ENCODE results near the gene ZBTB46.
"Not testable (repeated sequence)": the region's sequence is repeated elsewhere in the genome, so short reads cannot be mapped to it uniquely, and the experiment has no call there.

The ZBTB46 gene

DNA sequence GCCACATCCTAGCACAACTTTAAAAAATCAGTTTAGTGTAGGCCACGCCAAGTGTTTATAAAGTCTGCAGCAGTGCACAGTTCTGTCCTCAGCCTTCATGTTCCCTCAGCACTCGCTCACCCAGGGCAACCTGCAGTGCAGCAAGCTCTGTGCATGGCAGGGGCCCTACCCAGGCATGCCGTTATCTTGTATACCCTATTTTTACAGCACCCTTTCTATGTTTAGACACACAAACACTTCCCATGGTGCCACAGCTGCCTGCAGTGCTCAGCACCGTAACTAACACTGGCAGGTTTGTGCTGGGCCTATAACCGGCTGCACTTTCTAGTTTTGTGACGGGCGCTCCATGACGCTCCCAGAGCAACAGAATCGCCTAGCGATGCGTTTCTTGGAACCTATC lies 43.8 kb downstream of the ZBTB46 start:
- DNase-seq = no peak

DNA sequence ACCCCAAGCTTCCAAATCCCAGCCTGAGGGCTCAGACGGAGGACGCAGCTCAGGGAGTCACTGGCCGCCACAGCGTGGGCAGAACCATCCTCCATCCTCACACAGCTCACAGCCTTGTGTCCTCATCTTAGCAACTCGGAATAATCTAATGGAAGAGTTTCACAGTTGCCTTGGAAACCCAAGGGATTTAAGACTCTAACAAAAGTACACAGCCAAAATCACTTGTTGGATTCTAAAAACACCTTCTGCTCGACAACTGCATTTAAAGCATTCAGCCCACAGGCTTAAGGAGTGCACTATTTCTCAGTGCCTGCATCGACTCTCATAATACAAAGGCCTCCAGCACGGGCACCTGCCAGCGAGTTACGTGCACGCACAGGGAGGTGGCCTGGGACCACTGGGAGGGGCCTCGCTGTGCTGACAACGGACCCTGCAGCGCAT lies 45.4 kb downstream of the ZBTB46 start:
- DNase-seq = peak in 1 of 3 experiments; percentile 52

DNA sequence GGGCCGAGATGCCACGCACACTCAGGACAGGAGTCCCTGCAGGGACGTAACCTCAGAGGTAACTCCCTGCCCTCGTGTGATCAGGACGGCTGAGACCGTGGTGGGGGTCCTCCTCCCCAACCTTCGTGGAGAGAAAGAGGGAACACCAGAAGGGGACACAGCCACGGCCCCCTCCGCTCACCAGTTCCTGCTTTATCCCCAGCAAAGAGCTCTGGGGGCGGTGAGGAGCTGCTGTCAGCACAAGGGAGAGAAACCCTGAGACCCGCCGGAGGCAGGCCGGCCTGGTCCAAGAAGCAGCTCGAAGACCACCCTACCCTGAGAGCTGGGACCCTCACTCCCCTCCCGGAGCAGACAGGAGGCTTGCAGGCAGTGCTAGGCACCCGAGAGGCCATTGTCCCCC lies 47.1 kb downstream of the ZBTB46 start:
- no peak for DNase-seq

DNA sequence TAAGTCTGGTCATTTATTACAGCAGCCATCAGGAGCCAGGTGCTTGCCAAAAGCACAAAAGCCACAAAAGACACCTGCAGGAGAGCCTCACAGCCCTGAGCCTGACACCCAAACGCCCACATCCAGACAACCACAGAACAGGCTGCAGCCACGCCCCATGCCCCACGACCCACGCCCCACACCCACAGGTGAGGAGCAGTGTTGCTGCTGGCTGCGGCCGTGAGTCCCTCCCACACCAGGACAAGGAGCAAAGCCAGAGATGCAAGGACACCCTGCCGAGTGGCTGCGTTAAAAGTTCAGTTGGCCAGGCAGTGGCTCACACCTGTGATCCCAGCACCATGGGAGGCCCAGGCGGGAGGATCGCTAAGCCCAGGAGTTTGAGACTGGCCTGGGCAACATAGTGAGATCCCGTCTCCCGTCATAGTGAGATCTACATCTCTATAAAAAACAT lies 48.5 kb downstream of the ZBTB46 start:
- DNase-seq = peak in 1 of 3 experiments; percentile 11

DNA sequence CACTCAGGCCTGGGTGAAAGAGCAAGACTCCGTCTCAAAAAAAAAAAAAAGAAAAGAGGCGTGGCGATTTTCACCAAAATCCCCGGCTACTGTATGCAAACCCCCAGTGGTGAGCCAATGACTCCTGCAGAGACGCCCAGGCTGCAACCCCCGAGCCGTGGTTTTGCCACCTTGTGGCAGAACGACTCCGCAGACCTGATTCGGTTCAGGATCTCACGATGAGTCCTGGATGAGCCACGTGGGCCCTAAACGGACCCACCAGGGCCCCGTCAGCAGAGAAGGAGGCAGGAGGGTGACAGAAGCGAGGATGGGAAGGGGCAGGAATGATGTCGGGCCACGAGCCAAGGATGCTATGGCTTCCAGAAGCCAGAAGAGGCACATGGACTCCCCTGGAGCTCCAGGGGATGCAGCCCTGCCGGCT lies 49.0 kb downstream of the ZBTB46 start:
- no peak for DNase-seq

DNA sequence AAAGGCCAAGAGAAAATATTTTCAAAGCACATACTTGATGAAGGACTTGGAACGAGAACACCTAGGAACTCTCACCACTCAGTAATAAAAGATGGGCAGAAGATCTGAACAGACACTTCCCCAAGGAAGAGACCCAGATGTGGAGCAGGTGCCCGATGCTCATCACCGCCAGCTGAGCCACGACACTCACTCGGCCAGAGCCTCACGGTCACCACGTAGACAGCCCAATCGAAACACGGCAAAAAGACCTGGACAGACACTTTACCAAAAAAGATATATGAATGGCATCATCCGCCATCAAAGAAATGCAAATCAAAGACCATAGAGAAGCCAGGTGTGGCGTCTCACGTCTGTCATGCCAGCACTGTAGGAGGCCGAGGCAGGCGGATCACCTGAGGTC lies 49.9 kb downstream of the ZBTB46 start:
- no peak for DNase-seq

DNA sequence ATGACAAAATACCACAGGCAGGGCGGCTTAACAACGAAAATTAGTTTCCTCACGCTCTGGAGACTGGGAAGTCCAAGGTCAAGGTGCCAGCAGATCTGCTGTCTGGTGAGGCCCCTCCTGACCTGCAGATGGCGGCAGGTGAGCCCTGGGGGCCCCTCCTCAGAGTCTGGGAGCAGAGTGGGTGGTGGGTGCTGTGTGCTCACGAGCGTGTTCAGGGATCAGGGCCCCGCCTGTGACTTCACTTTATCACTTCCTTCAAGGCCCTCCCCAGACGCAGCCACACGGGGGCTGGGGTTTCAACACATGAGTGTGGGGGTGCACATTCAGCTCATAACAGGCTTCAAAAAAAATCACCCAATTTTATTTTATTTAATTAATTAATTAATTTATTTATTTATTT lies 52.2 kb downstream of the ZBTB46 start:
- DNase-seq = no peak

DNA sequence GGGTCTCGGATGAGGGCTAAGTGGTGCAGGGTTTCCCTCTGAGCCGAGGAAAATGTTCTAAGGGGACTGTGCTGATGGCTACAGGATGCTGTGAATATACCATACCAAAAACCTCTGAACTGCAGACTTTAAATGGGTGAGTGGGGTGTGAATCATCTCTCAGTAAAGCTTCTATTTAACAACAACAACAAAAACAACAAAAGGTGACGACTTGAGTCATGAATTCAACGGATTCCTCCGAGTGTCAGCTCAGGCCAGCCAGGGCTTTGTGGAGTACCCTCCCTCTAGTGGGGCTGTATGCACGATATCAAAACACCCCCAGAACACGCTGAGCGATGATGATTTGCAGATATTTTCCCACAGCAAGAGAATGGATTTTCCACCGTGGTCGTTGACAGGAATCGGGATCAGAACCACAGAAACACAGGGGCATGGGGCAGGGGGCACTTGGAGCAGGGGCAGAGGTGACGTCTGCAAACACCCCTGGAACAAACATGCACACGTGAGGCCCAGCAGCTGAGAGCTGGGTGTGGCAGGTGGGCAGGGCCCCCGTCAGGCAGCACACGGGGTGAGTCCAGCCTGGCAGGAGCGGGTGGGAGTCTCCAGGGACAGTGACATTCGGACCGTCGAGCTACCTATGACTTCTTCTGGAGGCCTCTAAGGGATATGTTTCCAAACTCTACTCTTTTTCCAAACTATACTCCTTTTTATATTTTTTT lies 52.9 kb downstream of the ZBTB46 start:
- no peak for DNase-seq

DNA sequence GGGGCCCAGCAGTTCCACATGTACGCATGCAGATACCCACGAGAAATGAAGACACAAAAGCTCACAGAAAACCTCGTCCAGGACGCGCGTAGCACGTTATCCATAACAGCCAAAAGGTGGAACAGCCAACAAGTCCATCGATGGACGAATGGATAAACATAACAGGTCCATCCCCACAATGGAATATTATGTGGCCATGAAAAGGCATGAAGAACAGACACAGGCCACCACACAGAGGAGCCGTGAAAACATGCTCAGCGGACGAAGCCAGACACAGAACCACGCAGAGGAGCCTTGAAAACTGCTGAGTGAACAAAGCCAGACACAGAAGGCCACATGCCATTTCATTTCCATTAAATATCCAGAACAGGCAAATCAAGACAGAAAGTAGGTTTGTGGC lies 53.5 kb downstream of the ZBTB46 start:
- DNase-seq = no peak

DNA sequence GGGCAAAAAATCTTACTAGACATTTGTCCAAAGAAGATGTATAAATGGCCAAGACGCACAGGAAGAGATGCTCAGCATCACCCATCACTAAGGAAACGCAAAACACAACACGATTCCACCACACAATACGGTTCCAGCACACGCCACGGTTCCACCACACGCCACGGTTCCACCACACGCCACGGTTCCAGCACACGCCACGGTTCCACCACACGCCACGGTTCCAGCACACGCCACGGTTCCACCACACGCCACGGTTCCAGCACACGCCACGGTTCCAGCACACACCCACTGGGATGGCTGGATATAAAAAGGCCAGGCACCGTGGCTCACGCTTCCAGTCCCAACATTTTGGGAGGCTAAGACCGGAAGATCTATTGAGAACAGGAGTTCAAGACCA lies 54.2 kb downstream of the ZBTB46 start:
- DNase-seq = not testable (repeated sequence)

DNA sequence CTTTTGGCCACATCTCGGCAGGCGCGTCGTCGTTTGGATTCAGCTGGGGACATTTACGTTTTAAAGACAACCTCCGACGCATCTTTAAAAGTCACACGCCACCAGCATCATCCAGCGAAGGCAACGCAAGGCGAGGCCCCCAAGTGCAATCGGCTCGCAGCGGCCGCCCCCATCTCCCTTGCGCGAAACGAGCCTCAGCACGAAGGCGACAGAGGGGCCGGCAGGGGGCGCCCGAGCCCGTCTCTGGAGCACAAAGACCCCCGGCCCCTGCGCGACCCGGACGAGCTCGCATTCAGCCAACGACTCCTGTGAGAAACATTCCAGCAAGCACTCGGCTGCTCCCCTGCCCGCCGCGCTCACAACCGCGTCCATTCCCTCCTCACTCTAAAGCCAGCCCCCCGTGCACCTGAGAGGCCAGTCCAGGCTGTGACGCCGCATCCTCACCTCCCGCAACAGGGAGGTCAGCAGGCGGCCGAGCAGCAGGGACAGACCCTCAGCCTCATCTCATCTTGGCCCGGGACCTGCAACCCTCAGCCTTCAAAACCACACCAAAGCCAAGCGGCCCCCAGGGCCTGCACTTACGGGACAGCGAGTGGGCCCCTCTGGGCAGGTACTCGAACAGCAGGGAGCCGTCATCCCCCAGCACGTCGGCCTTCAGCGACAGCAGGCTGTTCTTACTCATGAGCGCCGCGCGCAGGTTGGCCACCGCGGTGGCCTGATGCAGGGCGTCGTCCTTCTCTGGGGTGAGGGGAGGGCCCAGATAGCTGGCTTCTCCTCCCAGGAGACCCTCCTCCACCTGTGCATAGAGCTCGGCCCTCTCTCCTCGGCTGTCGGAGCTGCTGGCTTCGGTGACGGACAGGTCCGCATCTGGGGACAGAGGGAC lies 55.7 kb downstream of the ZBTB46 start:
- DNase-seq = no peak

DNA sequence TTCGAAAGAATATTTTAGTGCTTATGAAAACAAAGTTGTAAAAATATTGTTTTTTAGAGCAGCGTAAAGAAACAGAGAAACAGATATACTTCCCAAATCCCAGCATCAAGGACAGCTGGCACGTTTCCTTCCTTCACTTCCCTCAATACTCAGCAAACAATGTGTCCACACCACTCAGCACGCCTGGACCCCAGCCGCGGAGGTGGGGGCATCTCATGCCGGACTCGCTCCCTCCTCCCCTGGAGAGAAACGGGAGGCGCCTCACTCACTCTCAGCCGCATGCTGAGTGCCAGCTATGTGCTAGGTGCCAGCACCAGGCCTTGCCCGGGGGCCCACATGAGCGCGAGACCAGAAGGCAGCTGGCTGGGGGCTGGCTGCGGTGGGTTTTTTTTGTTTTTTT lies 56.8 kb downstream of the ZBTB46 start:
- DNase-seq = no peak

DNA sequence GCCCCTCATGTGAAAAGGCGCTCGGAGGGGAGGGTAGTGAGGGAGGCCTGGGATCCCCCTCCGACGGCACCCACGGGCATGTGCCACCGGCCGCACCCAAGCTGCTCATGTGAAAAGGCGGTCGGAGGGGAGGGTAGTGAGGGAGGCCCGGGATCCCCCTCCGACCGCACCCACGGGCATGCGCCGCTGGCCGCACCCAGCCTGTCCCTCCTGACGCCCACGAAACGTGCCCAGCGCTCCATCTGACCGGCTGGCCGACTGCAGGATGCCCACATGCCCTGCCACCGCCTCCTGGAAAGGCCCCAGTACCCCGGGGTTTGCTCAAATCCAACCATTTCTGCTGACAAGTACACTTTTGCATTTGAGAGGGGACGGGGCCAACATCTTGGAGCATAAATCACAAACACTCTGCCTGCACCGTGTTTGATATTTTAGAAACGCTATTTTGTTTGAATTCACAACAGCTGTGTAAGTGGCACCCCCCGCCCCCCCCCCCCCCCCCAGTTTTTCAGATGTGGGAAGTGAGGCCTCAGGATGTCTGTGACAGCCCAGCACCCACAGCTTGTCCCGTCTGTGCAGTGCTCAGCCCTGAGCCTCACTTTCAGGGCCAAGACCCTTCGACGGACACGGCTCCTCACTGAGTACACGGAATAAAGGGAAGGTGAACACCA lies 57.4 kb downstream of the ZBTB46 start:
- DNase-seq = no peak

DNA sequence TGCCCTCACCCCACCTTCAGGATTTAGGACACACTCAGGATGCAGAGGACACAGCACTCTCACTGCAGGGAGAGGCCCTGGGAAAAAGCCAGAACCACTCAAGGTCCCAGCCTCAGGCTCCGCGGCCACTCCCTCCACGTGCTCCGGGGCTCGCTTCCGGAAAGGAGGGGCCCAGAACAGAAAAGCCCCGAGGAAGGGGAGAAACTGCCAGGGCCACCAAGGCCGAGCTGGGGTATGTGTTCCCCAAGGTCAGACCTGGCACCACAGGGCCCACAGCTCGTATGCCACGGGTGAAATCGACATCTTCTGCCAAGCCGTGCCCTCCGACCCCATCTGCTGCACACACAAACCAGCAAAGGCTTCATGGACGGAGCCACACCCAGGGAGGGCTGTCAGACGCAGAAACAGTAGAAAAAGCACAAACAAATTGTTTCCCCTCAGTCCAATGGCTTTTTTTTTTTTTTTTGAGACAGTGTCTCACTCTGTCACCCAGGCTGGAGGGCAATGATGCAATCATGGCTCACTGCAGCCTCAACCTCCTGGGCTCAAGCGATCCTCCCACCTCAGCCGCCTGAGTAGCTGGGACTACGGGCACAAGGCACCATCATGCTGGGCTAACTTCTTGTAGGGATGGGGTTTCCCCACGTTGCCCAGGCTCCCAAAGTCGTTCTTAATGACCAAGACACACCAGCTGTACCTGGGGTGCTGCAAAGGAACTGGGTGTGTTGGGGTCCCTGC lies 58.1 kb downstream of the ZBTB46 start:
- no peak for DNase-seq

DNA sequence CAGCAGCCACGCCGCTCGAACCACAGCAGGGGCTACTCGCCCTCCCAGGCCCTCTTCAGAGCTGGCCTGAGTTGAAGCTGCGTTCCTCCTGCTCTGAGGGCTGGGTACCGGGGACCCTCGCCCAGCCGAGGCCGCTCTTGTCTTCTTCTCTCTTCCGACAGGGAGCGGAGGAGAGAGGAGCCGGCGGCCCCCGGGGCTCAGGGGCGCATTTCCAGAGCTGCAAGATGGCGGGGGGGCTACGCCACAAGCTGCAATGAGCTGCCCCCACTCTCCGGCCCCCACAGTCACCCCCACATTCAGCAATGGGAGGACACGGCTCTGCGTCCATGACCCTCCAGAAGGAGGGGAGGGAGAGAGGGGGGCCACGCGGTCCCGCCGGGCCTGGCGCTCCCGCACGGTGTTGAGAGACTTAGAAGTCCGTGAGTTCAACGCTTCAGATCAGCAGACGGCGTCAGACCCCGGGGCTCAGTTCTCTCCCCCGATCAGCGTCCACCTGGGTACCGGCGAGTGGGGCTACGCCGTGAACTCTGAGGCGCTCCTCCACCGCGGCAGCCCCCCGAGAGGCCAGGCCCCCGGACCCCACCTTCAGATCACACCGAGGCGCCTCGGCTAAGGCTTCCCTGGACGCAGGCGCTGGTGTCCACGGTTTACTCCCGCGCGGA lies 59.9 kb downstream of the ZBTB46 start:
- no peak for DNase-seq

DNA sequence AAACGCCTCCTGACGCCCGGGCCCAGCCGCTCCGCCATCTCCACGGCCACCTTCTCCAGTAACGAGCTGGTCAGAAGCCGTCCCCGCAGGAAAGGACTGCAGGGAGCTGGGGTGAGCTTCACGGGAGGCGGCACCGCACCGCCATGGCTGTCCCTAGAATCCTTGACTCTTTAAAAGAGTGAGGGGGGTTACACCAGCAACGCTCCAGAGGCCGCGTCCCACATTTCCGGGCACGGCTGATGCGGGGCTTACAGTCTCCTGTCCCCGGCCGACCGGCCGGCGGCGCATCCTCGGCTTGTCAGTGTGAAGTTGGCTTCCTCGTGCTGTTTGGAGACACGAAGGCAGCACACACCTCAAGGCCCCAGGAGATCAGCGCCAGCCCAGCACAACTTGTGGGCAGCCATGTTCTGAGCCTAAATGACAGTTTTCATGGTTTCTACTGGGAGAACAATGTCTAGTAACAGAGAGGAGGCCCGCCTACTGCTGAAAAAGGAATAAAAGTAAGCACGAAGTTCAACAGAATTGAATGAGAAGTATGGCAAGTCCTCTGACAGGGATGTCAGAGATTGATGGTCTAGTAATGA lies 61.1 kb downstream of the ZBTB46 start:
- no peak for DNase-seq

DNA sequence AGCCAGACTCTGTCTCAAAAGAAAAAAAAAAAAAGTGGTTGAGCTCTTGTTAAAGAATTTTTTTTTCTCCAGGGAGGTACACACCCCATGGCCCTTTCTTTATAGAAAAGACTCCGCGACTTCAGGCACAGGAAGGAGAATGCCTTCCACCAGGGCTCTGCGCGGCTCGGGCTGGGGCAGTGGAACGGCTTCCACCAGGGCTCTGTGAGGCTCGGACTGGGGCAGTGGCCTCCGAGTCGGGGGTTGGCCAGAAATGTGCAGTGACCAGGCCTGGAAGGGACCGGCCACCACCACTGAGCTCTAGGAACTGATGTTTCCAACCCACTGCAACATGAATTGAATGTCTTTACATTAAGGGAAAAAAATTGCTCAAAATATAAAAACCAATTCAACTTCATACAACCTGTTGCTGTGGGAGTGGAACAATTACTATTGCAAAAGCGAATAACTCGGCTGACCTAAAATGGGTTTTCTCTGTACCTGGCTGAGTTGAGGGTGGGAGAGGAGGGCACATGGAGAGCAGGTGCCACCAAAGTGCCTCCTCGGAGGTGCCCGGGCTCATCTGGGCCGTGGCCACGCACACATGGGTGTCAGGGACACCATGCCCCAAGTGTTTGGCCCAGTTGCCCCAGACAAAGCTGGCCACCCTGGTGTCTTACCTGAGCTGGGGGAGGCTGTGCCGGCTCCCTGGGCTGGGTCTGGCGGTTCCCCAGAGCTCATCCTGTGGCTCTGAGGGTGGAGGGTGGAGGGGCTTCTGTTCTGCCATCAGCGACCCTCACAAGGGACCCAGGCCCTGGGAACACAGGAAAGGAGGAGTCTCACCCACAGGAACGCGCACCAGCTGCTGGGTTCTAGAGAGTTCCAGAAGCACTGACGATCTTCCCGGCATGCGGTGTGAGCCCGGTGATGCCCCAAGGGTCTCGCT lies 62.2 kb downstream of the ZBTB46 start:
- DNase-seq = no peak

DNA sequence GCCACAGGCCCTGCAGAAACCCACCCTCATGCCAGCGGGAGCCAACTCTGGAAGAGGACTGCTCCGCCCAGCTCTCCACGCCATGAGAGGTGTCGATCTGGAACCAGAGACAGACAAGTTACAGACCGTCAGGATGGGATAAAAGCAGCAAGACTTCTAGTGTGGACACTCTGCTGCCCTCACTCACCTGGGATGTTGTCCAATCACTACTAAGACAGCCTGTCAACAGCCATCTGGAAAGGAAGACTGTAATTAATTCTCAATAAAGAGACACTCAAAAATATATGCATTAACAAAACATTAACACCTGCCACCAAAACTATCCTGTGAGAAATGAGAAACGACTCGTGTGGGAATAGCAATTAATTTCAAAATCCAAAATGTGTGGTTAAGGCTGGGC lies 63.2 kb downstream of the ZBTB46 start:
- DNase-seq = peak in 2 of 3 experiments; percentile 17 to 68

DNA sequence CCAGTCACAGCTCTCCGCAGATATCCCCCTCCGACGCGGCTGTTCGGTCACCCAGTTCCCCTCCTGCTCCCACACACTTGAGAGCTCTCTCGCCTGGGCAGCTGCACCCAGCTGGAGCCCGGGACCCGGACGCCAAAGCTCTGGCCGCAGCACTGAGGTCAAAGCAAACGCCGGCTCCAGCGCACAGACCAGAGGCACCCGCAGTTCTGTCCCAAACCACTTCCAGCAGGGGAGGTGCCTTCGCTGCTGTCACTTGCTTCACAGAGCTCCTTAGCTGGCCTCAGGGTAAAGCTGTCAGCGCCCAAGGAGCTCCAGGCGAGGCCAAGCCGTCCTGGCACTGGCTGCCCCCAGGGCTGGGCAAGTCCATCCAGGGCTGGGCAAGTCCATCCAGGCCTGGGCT lies 63.6 kb downstream of the ZBTB46 start:
- no peak for DNase-seq

DNA sequence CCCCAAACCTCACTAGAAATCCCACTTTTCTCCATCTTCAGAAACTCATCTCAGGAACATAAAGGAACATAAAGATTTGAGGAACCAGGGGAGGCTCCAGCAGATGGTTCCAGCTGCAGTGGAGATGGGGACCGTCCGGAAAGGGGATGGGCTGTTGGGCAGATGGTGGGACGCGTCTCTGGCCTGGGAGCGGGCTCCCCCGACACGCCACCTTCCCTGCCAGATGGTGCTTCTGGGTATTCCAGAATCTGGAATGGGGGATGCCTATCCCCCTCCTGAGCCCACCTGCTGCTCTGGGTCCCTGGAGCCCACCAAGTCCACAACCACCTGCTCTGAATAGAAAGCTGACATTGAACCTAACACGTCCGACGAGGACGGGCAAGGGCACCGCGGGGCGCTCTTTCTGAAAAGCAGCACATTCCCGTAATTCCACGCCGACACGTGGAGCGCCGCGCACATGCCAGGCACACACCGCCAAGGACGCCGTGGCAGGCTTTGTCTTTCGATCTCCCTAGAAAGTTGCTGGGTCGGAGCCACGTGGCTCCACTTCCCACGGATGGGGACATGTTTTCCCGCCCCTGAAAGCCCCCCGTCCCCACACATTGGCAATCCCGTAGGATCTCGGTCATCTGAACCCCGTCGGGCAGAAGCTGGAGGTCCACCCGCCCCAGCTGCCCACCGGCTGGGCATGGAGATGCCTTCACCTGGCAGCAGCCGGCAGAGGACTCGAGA lies 64.2 kb downstream of the ZBTB46 start:
- no peak for DNase-seq
